OCI-LY3 (cell line): ENCODE data around the gene NXF1.

Source experiments
- CTCF ChIP-seq: fragments of 200-600, 300-600 bp; sonication (generic); IDR thresholded peaks from 2 replicates; pipeline ENCODE4 v1.5.1; 2014; ENCODE audit warnings: antibody characterized with exemption, low read length, low read depth
- EZH2phosphoT487 ChIP-seq: fragments of 200-600 bp; shearing (Covaris generic); IDR thresholded peaks from 2 replicates; pipeline ENCODE4 v1.6.1; 2018; ENCODE audit warnings: antibody characterized with exemption, mixed run types, low read depth

- TF ChIP-seq CTCF (no peak), EZH2phosphoT487 (no peak)
Observed at GRCh38 chr11:62778441-62778840, 26.8 kb downstream of the NXF1 start.
